Measurements from ENCODE around the gene ME3. TPM values are rescaled to one million over a fixed set of nuclear protein-coding genes. Genes with fewer than 3 reads are reported as not detected.

Gene ME3
- total RNA-seq, 1 experiment from 2014 or later = 0.30 TPM

GRCh38 chr11:86442420-86442819 is 230.0 kb downstream of the ME3 start:
- peaks cover 9 to 17% of the 10 kb centered on the region in 2 experiments for H3K4me1 ChIP-seq (ENCODE audit: control insufficient read depth in 1 of 2, insufficient read depth in 2 of 2, low read length in 2 of 2)
- ChIA-PET RAD21 (ENCODE audit: low non-redundant PET in 1 of 2, low total read pairs in 2 of 2, uncharacterized antibody in 2 of 2, unreplicated experiment in 2 of 2) (no interaction called here), CTCF (interaction anchor here (1.1 kb wide), 1 partner anchor 11 kb away, joined by 4 read pairs; no protein-coding TSS in a partner anchor), POLR2A (no interaction called here)
- DNase-seq (ENCODE audit: low read depth, low spot score) (no peak), ATAC-seq (peak; percentile 27; the same call in 1 of the 2 replicates)
- no peaks in the 10 kb centered on the region for H3K9me3 ChIP-seq (ENCODE audit: control insufficient read depth in 1 of 2, insufficient read depth in 1 of 2, low read depth in 1 of 2, low read length in 2 of 2)
- H3K9ac ChIP-seq (ENCODE audit: low read length) = no peak overlapping the region
- no peaks in the 10 kb centered on the region for H3K27me3 ChIP-seq (ENCODE audit: insufficient read depth, low read length)
- TF ChIP-seq EGR1 (IDR thresholded peaks at IDR 0.05; ENCODE audit: low read depth) (no peak), ELF1 (IDR thresholded peaks at IDR 0.05; ENCODE audit: borderline replicate concordance, low read depth) (no peak), FOSL1 (IDR thresholded peaks at IDR 0.05; ENCODE audit: low read depth) (0 out of 2 replicates have a peak, but pooled peaks have one; percentile 7), ATF3 (IDR thresholded peaks at IDR 0.05) (no peak)
- BruUV-seq (replicated peaks) = no TSS peak
- H3K4me3 ChIP-seq (replicated peaks in 1 of 2; ENCODE audit: low read depth in 1 of 2, low read length in 2 of 2) = no peak overlapping the region
- H3K4me2 ChIP-seq (ENCODE audit: low read length) = peak overlapping the region; percentile 34
- no peaks in the 10 kb centered on the region for H3K9me2 ChIP-seq (ENCODE audit: insufficient read depth)
- no peak overlapping the region for H2AFZ ChIP-seq (ENCODE audit: low read depth, low read length, poor library complexity, severe bottlenecking)
- no peaks in the 10 kb centered on the region for H3K36me3 ChIP-seq (ENCODE audit: control insufficient read depth in 1 of 2, insufficient read depth in 2 of 2, low read length in 2 of 2)
- no peaks in the 10 kb centered on the region for H4K20me1 ChIP-seq (ENCODE audit: insufficient read depth)
- intact Hi-C loops (cut with micrococcal nuclease) = no loop called here
- no peak overlapping the region for H3K27ac ChIP-seq (ENCODE audit: low read depth, low read length)
- no peaks in the 10 kb centered on the region for H3K79me2 ChIP-seq (ENCODE audit: insufficient read depth, low read length)

GRCh38 chr11:86440843-86441242 is 231.6 kb downstream of the ME3 start:
- no TSS peak for BruUV-seq (replicated peaks)
- Histone ChIP-seq H3K27ac (ENCODE audit: low read depth, low read length) (no peak overlapping the region), H3K27me3 (ENCODE audit: insufficient read depth, low read length) (no peaks in the 10 kb centered on the region), H3K4me1 (ENCODE audit: control insufficient read depth in 1 of 2, insufficient read depth in 2 of 2, low read length in 2 of 2) (peaks cover 9 to 17% of the 10 kb centered on the region in 2 experiments), H4K20me1 (ENCODE audit: insufficient read depth) (no peaks in the 10 kb centered on the region), H3K79me2 (ENCODE audit: insufficient read depth, low read length) (no peaks in the 10 kb centered on the region), H3K4me3 (replicated peaks in 1 of 2; ENCODE audit: low read depth in 1 of 2, low read length in 2 of 2) (no peak overlapping the region), H3K4me2 (ENCODE audit: low read length) (no peak overlapping the region), H3K36me3 (ENCODE audit: control insufficient read depth in 1 of 2, insufficient read depth in 2 of 2, low read length in 2 of 2) (no peaks in the 10 kb centered on the region), H3K9ac (ENCODE audit: low read length) (no peak overlapping the region), H3K9me2 (ENCODE audit: insufficient read depth) (no peaks in the 10 kb centered on the region), H3K9me3 (ENCODE audit: control insufficient read depth in 1 of 2, insufficient read depth in 1 of 2, low read depth in 1 of 2, low read length in 2 of 2) (no peaks in the 10 kb centered on the region), H2AFZ (ENCODE audit: low read depth, low read length, poor library complexity, severe bottlenecking) (no peak overlapping the region)
- no peak for TF ChIP-seq CEBPB (IDR thresholded peaks at IDR 0.05; ENCODE audit: low read depth)
- no peak for TF ChIP-seq EGR1 (IDR thresholded peaks at IDR 0.05; ENCODE audit: low read depth)
- no peak for TF ChIP-seq CTCF (IDR thresholded peaks at IDR 0.05 in 2 of 3, conservative IDR thresholded peaks at IDR 0.05 in 1 of 3; ENCODE audit: borderline replicate concordance in 1 of 3, insufficient read depth in 1 of 3, low read depth in 2 of 3, low read length in 2 of 3)
- TF ChIP-seq TCF7L2 (IDR thresholded peaks at IDR 0.05; ENCODE audit: borderline replicate concordance, extremely low read depth, insufficient read depth, insufficient read length) = no peak
- TF ChIP-seq POLR2AphosphoS5 (IDR thresholded peaks at IDR 0.05; ENCODE audit: low read depth, low read length) = no peak
- POLR2A ChIA-PET = no interaction called here
- ATAC-seq (no peak), DNase-seq (ENCODE audit: low read depth, low spot score) (no peak)
- CTCF ChIA-PET = no interaction called here
- RAD21 ChIA-PET (ENCODE audit: low non-redundant PET in 1 of 2, low total read pairs in 2 of 2, uncharacterized antibody in 2 of 2, unreplicated experiment in 2 of 2) = no interaction called here
- intact Hi-C loops (cut with micrococcal nuclease) = no loop called here

Data from HCT116 (cell line).